Measurements from ENCODE around the gene DACH2.

Gene DACH2

GRCh38 chrX:86241547-86241946 is 93.3 kb downstream of the DACH2 start:
- FAIRE-seq = no peak
- no peak for DNase-seq (ENCODE audit: insufficient read length, low spot score)
- TF ChIP-seq, protein P1, sequence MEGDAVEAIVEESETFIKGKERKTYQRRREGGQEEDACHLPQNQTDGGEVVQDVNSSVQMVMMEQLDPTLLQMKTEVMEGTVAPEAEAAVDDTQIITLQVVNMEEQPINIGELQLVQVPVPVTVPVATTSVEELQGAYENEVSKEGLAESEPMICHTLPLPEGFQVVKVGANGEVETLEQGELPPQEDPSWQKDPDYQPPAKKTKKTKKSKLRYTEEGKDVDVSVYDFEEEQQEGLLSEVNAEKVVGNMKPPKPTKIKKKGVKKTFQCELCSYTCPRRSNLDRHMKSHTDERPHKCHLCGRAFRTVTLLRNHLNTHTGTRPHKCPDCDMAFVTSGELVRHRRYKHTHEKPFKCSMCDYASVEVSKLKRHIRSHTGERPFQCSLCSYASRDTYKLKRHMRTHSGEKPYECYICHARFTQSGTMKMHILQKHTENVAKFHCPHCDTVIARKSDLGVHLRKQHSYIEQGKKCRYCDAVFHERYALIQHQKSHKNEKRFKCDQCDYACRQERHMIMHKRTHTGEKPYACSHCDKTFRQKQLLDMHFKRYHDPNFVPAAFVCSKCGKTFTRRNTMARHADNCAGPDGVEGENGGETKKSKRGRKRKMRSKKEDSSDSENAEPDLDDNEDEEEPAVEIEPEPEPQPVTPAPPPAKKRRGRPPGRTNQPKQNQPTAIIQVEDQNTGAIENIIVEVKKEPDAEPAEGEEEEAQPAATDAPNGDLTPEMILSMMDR (IDR thresholded peaks at IDR 0.05; ENCODE audit: insufficient read depth, missing control alignments) = no peak

DNA sequence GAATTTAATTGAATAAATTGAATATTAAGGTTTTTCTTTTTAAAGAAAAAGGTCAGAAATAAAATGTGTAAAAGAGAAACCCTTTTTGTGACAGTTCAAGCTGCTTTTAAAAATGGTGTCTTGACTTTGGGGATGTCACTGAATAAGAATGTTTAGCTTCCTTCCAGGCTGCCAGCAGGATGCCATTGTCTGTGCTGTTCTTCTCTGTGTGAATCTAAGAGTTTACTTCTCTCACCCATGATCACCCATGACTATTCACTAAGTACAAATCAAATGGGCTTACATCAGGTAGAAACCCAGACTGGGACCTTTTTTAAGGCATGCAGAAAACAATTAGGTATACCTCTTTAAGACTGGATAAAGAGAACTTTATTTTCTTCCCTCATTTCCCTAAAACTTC is 115.3 kb downstream of the DACH2 start:
- FAIRE-seq (no peak), DNase-seq (ENCODE audit: insufficient read length, low spot score) (no peak)
- TF ChIP-seq, protein P1 (IDR thresholded peaks at IDR 0.05; ENCODE audit: insufficient read depth, missing control alignments) = no peak

- FAIRE-seq (no peak), DNase-seq (ENCODE audit: insufficient read length, low spot score) (no peak)
- TF ChIP-seq, protein P1 (IDR thresholded peaks at IDR 0.05; ENCODE audit: insufficient read depth, missing control alignments) = no peak
Observed at GRCh38 chrX:86295293-86295692, 147.0 kb downstream of the DACH2 start.

DNA sequence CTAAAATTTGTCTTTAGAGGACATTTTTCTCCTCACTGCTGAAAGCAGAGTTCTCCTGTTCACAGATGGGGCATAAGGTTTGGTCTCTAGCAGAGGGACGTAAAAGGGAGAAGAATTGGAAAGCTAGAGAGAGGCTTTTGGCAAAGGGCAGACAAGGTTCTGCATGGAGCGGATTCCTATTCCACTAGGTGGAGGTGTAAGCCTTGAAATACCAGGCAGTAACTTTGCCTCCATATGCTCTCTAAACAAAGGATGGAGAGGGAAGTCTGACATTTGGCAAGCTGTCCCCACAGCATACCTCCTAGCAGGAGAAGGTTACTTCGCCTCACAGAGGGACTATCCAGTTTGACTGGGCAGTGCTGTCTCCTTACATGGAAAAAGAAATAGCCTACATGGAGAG is 174.7 kb downstream of the DACH2 start:
- FAIRE-seq (no peak), DNase-seq (ENCODE audit: insufficient read length, low spot score) (no peak)
- TF ChIP-seq, protein P1 (IDR thresholded peaks at IDR 0.05; ENCODE audit: insufficient read depth, missing control alignments) = no peak

DNA sequence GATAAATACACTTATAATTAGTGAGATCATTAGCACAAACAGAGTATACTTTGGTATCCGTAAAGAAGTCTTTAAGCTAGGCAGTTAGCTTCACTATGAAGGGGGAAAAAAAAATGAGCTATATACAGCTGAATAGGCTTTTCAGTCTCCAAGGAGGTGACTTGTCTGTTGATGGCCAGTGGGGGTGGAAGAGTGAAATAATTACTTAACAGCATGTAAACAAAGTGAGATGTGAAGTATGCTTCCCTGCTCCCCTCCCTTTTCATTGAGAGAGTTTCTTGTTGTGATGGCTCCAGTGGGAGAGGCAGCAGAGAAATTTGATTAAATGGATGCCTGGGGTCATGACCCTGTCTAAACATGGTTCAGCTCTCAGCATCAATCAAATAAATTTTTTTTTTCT is 180.9 kb downstream of the DACH2 start:
- no peak for DNase-seq (ENCODE audit: insufficient read length, low spot score)
- FAIRE-seq = no peak
- TF ChIP-seq, protein P1 (IDR thresholded peaks at IDR 0.05; ENCODE audit: insufficient read depth, missing control alignments) = no peak

DNA sequence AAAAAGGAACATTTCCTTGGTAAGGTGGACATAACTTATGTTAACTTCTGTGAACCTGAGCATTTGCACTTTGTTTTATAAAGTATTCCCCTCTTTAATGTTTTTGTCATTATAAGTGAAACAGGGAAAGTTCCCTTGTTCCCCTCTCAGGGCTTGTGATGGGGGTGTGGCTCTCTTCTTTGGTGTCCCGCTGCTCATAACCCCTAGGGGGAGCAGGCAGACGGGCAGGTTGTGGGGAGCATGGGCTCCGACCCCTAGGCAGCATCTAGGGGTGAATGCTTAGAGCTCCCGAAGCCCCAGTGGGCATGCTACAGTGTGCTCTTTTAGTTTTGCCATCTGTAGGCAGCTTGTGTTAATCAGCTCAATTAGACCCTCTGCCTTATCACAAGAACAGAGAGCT is 200.4 kb downstream of the DACH2 start:
- TF ChIP-seq, protein P1 (IDR thresholded peaks at IDR 0.05; ENCODE audit: insufficient read depth, missing control alignments) = no peak
- FAIRE-seq (no peak), DNase-seq (ENCODE audit: insufficient read length, low spot score) (no peak)

DNA sequence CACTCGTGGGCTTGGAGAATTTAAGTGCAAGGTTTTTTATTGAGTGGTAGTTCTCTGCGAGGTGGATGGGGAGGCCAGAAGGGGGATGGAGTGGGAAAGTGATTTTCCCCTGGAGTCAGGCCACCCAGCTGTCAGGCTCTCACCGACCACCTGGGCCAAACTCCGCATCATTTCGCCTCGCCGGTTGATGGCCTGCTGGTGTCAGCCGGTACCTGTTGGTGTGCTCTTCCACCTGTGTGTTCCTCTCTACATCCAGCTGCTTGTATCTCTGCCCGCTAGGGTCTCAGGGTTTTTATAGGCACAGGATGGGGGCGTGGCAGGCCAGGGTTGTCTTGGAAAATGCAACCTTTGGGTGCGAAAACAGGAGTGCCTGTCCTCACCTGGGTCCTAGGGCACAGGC is 200.9 kb downstream of the DACH2 start:
- FAIRE-seq (no peak), DNase-seq (ENCODE audit: insufficient read length, low spot score) (no peak)
- TF ChIP-seq, protein P1 (IDR thresholded peaks at IDR 0.05; ENCODE audit: insufficient read depth, missing control alignments) = no peak
